DND-41 (cell line): ENCODE measurements around the gene MYOM3.

Experiments used
- CTCF ChIP-seq: IDR thresholded peaks from 2 replicates; pipeline ENCODE4 v1.5.1; 2012; ENCODE audit warnings: borderline replicate concordance, low read length, moderate library complexity, mild to moderate bottlenecking; ENCODE audit not compliant: poor library complexity, severe bottlenecking; ENCODE audit errors: extremely low read depth
- EZH2 ChIP-seq: IDR thresholded peaks from 3 replicates; pipeline ENCODE4 v1.6.1; 2012; ENCODE audit warnings: borderline replicate concordance, low read depth, mild to moderate bottlenecking, moderate library complexity, low read length, inconsistent platforms; ENCODE audit not compliant: severe bottlenecking

GRCh38 chr1:24084050-24084449, 27.9 kb downstream of the MYOM3 start:
- no peak for TF ChIP-seq CTCF
- TF ChIP-seq EZH2, result no peak
